Activated CD4-positive, alpha-beta memory T cell treated with anti-CD3 and anti-CD28 coated beads for 36 hours (primary cell): ENCODE results near the gene USP28. TPM values are rescaled to one million over a fixed set of nuclear protein-coding genes. Genes with fewer than 3 reads are reported as not detected.

Experiments used
- CTCF ChIA-PET: fragments of 350-600 bp; sonication (Branson Sonifier 250); formaldehyde crosslinking; loops from one replicate; lab custom pipeline; 2021; ENCODE audit warnings: antibody characterized with exemption, inconsistent platforms; lab: Charles Lee
- POLR2A ChIA-PET: fragments of 350-600 bp; sonication (Branson Sonifier 250); formaldehyde crosslinking; loops from one replicate; lab custom pipeline; 2021; ENCODE audit warnings: antibody characterized with exemption; lab: Charles Lee
- DNase-seq: peaks from one replicate; pipeline ENCODE4 v3.0.0-alpha.2; 2020
- H3K27ac Mint-ChIP-seq: one replicate; pipeline ENCODE4 v1.8.0; 2021; ENCODE audit warnings: mixed read lengths
- H3K27me3 Mint-ChIP-seq: one replicate; pipeline ENCODE4 v1.8.0; 2021; ENCODE audit warnings: mixed read lengths
- H3K36me3 Mint-ChIP-seq: one replicate; pipeline ENCODE4 v1.8.0; 2021; ENCODE audit warnings: mixed read lengths
- H3K4me1 Mint-ChIP-seq: one replicate; pipeline ENCODE4 v1.8.0; 2021; ENCODE audit warnings: low read depth, mixed read lengths
- H3K4me3 Mint-ChIP-seq: one replicate; pipeline ENCODE4 v1.8.0; 2021; ENCODE audit warnings: mild to moderate bottlenecking, mixed read lengths
- H3K9me3 Mint-ChIP-seq: one replicate; pipeline ENCODE4 v1.8.0; 2021; ENCODE audit warnings: mixed read lengths
- intact Hi-C: fragments of 100-400 bp; cut with micrococcal nuclease; formaldehyde crosslinking; loops from one replicate; pipeline ENCODE4 v1.15.1; 2023
- total RNA-seq, 2 experiments: library from RNA; stranded (reverse); gene quantifications; one replicate each; pipeline ENCODE4 v1.2.3, GENCODE V29; 2021

USP28 gene
- total RNA-seq, 2 experiments from 2014 or later = 30.6 to 41.7 TPM

DNA sequence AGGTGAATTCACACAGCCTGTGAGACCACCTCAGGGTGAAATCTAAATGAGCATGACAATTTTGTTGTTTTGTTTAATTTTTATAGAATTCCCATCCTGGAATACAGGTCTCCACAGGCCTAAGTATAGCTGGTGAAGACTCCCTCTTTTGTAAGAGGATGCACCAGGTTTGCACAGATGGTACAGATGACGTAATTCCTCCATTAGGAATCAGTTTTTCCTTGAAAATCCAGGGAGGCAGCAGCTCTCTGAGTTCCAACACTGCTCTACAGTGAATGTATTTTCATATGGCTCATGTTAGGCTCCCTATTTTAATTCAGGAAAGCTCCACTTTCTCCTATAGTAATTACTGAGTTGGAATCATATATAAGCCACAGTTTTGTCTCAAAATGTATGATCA lies 47.2 kb downstream of the USP28 start:
- Mint-ChIP-seq H3K27ac (no peak overlapping the region), H3K4me3 (no peak overlapping the region), H3K27me3 (no peaks in the 10 kb centered on the region), H3K36me3 (peaks cover 31% of the 10 kb centered on the region), H3K4me1 (no peaks in the 10 kb centered on the region), H3K9me3 (no peaks in the 10 kb centered on the region)
- POLR2A ChIA-PET = no interaction called here
- no peak for DNase-seq
- CTCF ChIA-PET = interaction anchor here (1.3 to 1.6 kb wide), 2 partner anchors 32 to 68 kb away, joined by 3 read pairs; no protein-coding TSS in a partner anchor
- intact Hi-C loops = no loop called here

DNA sequence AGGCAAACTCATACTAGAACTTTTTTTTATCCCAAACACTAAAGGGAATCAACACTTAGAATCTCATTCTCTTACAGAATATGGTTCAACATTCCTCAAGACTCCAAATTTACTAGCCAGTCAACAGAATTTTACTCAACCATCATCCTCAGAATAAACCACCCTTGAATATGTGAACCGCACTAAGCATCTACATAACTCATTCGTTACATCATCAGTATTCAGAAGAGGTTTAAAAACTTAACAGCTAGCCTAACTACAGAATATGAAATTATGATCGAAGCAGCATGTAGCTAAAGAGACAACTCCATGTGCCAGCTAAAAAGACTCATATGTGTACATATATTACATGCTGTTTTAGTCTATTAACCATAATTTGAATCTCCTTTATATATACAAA lies 47.9 kb downstream of the USP28 start:
- no peak overlapping the region for H3K27ac Mint-ChIP-seq
- no peaks in the 10 kb centered on the region for H3K27me3 Mint-ChIP-seq
- no peak overlapping the region for H3K4me3 Mint-ChIP-seq
- intact Hi-C loops = no loop called here
- no peak for DNase-seq
- no peaks in the 10 kb centered on the region for H3K4me1 Mint-ChIP-seq
- no peaks in the 10 kb centered on the region for H3K9me3 Mint-ChIP-seq
- ChIA-PET CTCF (interaction anchor here (1.3 to 1.6 kb wide), 2 partner anchors 31 to 69 kb away, joined by 3 read pairs; no protein-coding TSS in a partner anchor), POLR2A (no interaction called here)
- H3K36me3 Mint-ChIP-seq = peaks cover 33% of the 10 kb centered on the region

DNA sequence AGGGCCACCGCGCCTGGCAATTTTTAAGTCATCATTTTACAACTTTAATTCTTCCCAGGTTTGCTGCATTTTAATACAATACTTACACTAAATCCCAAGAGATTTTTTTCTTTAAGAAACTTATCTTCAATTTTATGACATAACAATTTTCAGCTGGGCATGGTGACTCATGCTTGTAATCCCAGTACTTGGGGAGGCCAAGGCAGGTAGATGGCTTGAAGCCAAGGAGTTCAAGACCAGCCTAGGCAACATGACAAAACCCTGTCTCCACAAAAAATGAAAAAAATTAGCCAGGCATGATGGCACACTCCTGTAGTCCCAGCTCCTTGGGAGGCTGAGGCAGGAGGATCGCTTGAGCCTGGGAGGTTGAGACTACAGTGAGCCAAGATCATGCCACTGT lies 56.9 kb downstream of the USP28 start:
- ChIA-PET CTCF (no interaction called here), POLR2A (no interaction called here)
- H3K4me1 Mint-ChIP-seq = no peaks in the 10 kb centered on the region
- intact Hi-C loops = no loop called here
- no peak overlapping the region for H3K4me3 Mint-ChIP-seq
- no peaks in the 10 kb centered on the region for H3K9me3 Mint-ChIP-seq
- no peak overlapping the region for H3K27ac Mint-ChIP-seq
- DNase-seq = no peak
- peaks cover 32% of the 10 kb centered on the region for H3K36me3 Mint-ChIP-seq
- no peaks in the 10 kb centered on the region for H3K27me3 Mint-ChIP-seq

DNA sequence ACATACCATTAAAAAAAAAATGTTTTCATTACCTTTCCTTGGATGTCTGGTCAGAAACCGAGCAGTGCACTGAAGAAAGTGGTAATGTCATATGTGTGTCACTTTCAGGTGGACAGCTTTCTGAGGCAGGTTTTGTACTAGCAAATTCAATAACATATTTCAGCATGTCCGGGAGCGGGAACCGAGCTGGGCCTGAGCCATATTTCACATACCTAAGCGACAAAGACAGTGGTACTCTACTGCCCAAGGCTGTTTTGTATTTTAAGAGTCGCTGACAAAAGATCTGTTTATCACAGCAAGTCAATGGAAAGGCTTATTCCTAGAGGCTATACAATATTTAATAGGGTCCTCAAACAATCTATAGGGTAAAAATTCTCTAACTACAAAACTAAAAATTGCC lies 57.7 kb downstream of the USP28 start:
- DNase-seq = no peak
- Mint-ChIP-seq H3K9me3 (no peaks in the 10 kb centered on the region), H3K36me3 (peaks cover 26% of the 10 kb centered on the region), H3K4me3 (no peak overlapping the region), H3K27ac (no peak overlapping the region), H3K27me3 (no peaks in the 10 kb centered on the region), H3K4me1 (no peaks in the 10 kb centered on the region)
- CTCF ChIA-PET = no interaction called here
- intact Hi-C loops = no loop called here
- POLR2A ChIA-PET = interaction anchor here (0.9 kb wide), 1 partner anchor 14 kb away, joined by 3 read pairs; no protein-coding TSS in a partner anchor

DNA sequence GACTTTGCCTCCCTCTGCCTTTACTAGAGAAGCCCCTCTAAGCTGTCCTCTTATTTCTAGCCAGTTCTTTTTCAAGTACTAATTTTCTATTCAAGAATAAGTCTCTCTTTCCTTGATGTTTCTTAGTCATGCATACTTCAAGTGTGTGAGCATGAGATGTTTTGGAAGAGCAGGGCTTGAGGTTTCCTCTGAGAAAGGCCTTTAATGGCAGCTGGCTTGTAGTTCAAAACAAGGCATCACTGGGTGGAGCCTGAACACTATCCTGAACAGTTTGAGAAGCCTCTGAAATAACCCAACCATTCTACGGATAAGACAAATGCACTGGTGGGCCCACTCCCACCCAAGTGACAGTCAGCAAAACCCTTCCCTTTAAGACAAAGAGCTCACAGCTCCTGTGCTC lies 58.2 kb downstream of the USP28 start:
- POLR2A ChIA-PET = interaction anchor here (0.9 kb wide), 1 partner anchor 14 kb away, joined by 3 read pairs; no protein-coding TSS in a partner anchor
- Mint-ChIP-seq H3K9me3 (no peaks in the 10 kb centered on the region), H3K27ac (no peak overlapping the region), H3K27me3 (no peaks in the 10 kb centered on the region), H3K4me1 (no peaks in the 10 kb centered on the region), H3K4me3 (no peak overlapping the region), H3K36me3 (peaks cover 27% of the 10 kb centered on the region)
- DNase-seq = no peak
- CTCF ChIA-PET = no interaction called here
- intact Hi-C loops = no loop called here

DNA sequence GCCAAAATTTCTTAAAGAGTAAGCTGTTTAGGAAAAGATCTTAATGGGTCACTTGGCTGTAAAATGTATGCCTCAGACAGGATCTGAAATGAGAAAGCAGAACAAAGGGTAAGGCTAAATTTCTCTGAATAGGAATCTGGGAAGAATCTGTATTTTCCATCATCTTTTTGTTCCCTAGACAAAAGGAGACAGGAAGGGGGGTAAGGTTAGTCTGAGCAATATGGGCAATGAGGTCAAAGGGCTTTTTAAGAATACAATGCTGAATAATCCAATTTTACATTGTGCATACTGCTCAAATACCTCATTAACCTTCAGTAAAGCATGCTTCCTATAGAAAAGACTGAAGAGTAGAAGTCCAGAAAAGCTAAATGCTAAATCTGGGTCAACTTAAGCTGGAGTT lies 61.2 kb downstream of the USP28 start:
- H3K36me3 Mint-ChIP-seq = peaks cover 17% of the 10 kb centered on the region
- DNase-seq = no peak
- no peaks in the 10 kb centered on the region for H3K4me1 Mint-ChIP-seq
- H3K27ac Mint-ChIP-seq = no peak overlapping the region
- CTCF ChIA-PET = interaction anchor here (1.5 kb wide), 1 partner anchor 18 kb away, joined by 4 read pairs; no protein-coding TSS in a partner anchor
- intact Hi-C loops = no loop called here
- POLR2A ChIA-PET = no interaction called here
- H3K9me3 Mint-ChIP-seq = no peaks in the 10 kb centered on the region
- no peaks in the 10 kb centered on the region for H3K27me3 Mint-ChIP-seq
- no peak overlapping the region for H3K4me3 Mint-ChIP-seq

DNA sequence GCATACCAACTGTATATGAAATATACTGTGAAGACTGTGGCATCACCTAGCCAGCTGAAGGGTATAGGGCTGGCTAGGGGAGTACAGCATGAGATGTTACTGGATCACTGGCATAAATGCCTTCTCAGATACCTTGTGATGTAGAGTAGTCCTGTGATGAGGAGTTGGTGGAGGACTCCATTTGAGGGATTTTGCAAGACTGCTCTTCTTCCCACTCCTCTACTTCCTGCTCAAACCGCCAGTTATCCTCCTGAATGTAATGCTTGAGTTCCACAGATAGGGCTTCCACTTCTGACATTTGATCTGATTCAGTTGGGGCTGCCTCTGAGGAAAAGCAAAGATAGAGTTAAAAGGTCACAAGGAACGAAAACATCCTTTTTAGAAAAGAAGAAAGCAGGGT lies 66.4 kb downstream of the USP28 start:
- peaks cover 24% of the 10 kb centered on the region for H3K36me3 Mint-ChIP-seq
- no peaks in the 10 kb centered on the region for H3K27me3 Mint-ChIP-seq
- H3K4me1 Mint-ChIP-seq = no peaks in the 10 kb centered on the region
- H3K4me3 Mint-ChIP-seq = no peak overlapping the region
- ChIA-PET CTCF (no interaction called here), POLR2A (no interaction called here)
- H3K9me3 Mint-ChIP-seq = no peaks in the 10 kb centered on the region
- no peak overlapping the region for H3K27ac Mint-ChIP-seq
- intact Hi-C loops = no loop called here
- DNase-seq = no peak

DNA sequence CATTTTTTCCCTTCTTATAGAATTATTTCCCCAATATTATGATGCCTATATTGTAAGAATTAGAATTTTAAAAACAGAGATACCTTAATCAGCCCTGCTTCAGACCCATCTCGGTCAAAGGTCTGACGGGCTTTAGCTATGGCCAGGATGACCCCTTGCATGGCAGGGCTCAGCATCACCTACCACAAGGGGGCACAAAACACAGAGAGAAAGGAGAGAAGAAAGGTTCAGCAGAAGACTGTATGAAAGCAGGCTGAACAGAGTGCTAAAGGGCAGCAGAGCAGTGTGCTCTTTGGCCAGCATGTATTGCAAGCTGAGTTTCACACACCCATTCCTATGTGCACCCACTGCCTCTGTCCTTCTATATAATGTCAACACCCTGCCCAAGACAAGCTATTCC lies 69.0 kb downstream of the USP28 start:
- intact Hi-C loops = no loop called here
- Mint-ChIP-seq H3K9me3 (no peaks in the 10 kb centered on the region), H3K27ac (no peak overlapping the region), H3K27me3 (no peaks in the 10 kb centered on the region), H3K36me3 (peaks cover 22% of the 10 kb centered on the region), H3K4me3 (no peak overlapping the region), H3K4me1 (no peaks in the 10 kb centered on the region)
- ChIA-PET POLR2A (no interaction called here), CTCF (interaction anchor here (0.9 to 1.2 kb wide), 4 partner anchors 10 to 179 kb away, joined by 3 to 4 read pairs (median 4); partner anchors contain the start of gene ZW10)
- no peak for DNase-seq

DNA sequence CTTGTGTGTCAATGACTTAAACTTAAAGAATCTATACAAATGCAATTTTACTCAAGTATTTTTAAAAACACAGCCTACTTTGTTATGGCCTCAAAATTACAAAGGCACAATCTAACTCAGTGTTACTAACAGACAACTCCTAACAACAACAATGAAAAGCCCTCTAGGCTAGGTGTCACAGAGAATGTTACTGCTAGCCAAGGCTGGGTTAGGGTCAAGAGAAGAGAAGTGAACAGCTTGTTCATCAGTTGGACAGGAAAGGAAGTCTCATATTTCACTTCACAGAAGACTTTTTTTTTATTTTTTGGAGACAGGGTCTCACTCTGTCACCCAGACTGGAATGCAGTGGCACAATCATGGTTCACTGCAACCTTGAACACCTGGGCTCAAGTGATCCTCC lies 69.7 kb downstream of the USP28 start:
- CTCF ChIA-PET = interaction anchor here (0.9 to 2.0 kb wide), 2 partner anchors 179 to 455 kb away, joined by 4 to 5 read pairs; no protein-coding TSS in a partner anchor
- Mint-ChIP-seq H3K27ac (no peak overlapping the region), H3K9me3 (no peaks in the 10 kb centered on the region), H3K36me3 (peaks cover 25% of the 10 kb centered on the region), H3K4me1 (no peaks in the 10 kb centered on the region), H3K27me3 (no peaks in the 10 kb centered on the region), H3K4me3 (no peak overlapping the region)
- DNase-seq = no peak
- POLR2A ChIA-PET = no interaction called here
- intact Hi-C loops = no loop called here

DNA sequence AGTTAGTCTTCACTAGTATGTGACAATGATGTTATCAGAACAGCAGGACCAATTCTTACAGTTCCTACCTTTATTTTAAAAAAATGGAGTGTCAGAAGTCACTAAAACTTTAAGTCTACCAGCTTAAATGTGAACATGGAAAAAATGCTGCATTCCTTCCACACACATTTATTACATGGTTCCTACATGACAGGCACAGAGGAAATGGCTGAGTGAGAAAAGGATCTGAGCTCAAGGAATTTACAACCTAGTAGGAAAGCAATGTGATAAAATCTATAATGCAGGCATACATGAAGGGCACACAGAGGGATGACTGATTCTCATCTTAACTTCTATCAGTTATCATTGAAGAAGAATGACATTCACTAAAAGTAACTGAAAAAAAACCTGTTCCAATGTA lies 72.8 kb downstream of the USP28 start:
- POLR2A ChIA-PET = no interaction called here
- Mint-ChIP-seq H3K9me3 (no peaks in the 10 kb centered on the region), H3K4me3 (no peak overlapping the region), H3K27ac (no peak overlapping the region), H3K27me3 (no peaks in the 10 kb centered on the region), H3K4me1 (no peaks in the 10 kb centered on the region), H3K36me3 (peaks cover 20% of the 10 kb centered on the region)
- CTCF ChIA-PET = no interaction called here
- intact Hi-C loops = no loop called here
- no peak for DNase-seq

DNA sequence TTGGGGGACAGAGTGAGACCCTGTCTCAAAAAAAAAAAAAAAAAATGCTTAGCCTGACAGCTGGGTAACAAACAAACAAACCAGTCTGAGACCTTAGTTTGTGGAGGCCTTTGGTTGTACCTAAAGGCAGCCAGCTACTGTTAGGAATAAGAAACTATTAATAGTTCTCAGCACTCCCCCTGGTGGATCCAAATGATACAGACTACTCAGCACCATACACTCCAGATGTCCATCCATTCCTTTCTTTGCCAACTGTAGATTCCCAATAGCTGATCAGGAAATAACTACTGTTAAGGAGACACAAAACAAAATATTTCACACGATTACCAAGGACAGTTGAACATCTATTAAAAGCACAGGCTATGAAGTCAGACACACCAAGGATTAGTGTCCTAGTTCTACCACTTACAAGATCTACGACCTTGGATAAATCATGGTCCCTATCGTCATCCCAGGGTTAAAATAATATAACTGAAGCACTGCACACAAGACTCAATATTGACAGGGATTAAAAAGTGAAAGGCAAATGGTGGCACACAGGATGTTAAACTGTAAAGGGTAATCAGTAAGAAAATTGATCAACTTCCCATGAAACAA lies 78.6 kb downstream of the USP28 start:
- no peaks in the 10 kb centered on the region for H3K9me3 Mint-ChIP-seq
- intact Hi-C loops = loop anchor here (2.0 kb wide), 2 partner anchors 24 to 492 kb away; partner anchors contain the start of gene ZW10
- ChIA-PET POLR2A (no interaction called here), CTCF (interaction anchor here (0.6 to 2.3 kb wide), 12 partner anchors 8 to 493 kb away, joined by 3 to 11 read pairs (median 4); partner anchors contain the start of gene ZW10)
- H3K4me1 Mint-ChIP-seq = no peaks in the 10 kb centered on the region
- H3K27ac Mint-ChIP-seq = no peak overlapping the region
- no peaks in the 10 kb centered on the region for H3K27me3 Mint-ChIP-seq
- DNase-seq = no peak
- H3K4me3 Mint-ChIP-seq = no peak overlapping the region
- peaks cover 9% of the 10 kb centered on the region for H3K36me3 Mint-ChIP-seq

DNA sequence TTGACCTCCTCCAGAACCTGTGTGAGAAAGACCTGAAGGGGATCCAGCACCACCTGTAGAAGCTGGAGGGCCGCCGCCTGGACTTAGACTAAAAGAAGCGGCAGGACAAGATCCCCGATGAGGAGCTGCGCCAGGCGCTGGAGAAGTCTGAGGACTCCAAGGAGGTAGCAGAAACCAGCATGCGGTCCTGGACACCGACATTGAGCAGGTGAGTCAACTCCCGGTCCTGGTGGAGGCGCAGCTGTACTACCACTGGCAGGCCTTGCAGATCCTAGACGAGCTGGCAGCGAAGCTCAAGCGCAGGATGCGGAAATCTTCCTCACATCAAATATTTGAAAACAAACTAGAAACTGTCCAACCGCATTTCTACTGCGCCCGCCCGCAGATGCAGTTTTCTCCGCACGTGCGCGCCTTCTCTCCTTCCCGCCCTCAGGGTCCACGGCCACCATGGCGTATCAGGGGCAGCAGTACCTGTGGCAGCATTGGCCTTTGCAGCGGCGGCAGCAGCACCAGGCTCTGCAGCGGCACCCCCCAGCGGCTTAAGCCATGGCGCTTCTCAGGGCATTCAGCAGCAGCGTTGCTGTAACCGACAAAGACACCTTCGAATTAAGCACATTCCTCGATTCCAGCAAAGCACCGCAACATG lies 85.6 kb downstream of the USP28 start:
- Mint-ChIP-seq H3K4me3 (no peak overlapping the region), H3K4me1 (no peaks in the 10 kb centered on the region), H3K9me3 (no peaks in the 10 kb centered on the region), H3K27me3 (peaks cover 5% of the 10 kb centered on the region), H3K36me3 (no peaks in the 10 kb centered on the region), H3K27ac (no peak overlapping the region)
- no peak for DNase-seq
- intact Hi-C loops = no loop called here
- ChIA-PET CTCF (interaction anchor here (0.6 kb wide), 1 partner anchor 409 kb away, joined by 3 read pairs; no protein-coding TSS in a partner anchor), POLR2A (no interaction called here)
